A673 (cell line): Measurements from ENCODE around the gene RNASE9. TPM values are rescaled to one million over a fixed set of nuclear protein-coding genes. Genes with fewer than 3 reads are reported as not detected.

Source experiments
- BruUV-seq: library from RNA; stranded (reverse); fragments of 400-500 nt; replicated peaks from 2 replicates; lab custom pipeline; 2021; lab: Mats Ljungman, UMichigan
- CTCF ChIA-PET: fragments of 300-600 bp; sonication (Branson Sonifier 250); formaldehyde crosslinking; loops from one replicate; lab custom pipeline; 2022; ENCODE audit warnings: antibody characterized with exemption; lab: Charles Lee
- POLR2A ChIA-PET: fragments of 300-600 bp; sonication (Branson Sonifier 250); formaldehyde crosslinking; loops from one replicate; lab custom pipeline; 2022; ENCODE audit warnings: antibody characterized with exemption; ENCODE audit not compliant: low non-redundant PET; lab: Charles Lee
- DNase-seq: peaks from one replicate; pipeline ENCODE4 v3.0.0-alpha.2; 2015; ENCODE audit warnings: low spot score
- H3K27ac ChIP-seq: fragments of 200-600 bp; sonication (generic); 2 replicates; pipeline ENCODE4 v1.5.1; 2016; ENCODE audit warnings: mixed run types, low read depth, mild to moderate bottlenecking, mixed read lengths, antibody characterized with exemption, low read length; ENCODE audit not compliant: poor library complexity, severe bottlenecking
- H3K27me3 ChIP-seq: fragments of 200-600 bp; sonication (generic); replicated peaks from 2 replicates; pipeline ENCODE4 v1.6.1; 2017; ENCODE audit warnings: mixed run types, low read depth, mild to moderate bottlenecking, mixed read lengths, antibody characterized with exemption, low read length; ENCODE audit not compliant: insufficient read depth, poor library complexity
- H3K36me3 ChIP-seq: fragments of 200-600 bp; sonication (generic); 2 replicates; pipeline ENCODE4 v1.6.1; 2016; ENCODE audit warnings: mixed run types, mild to moderate bottlenecking, mixed read lengths, antibody characterized with exemption, low read length; ENCODE audit not compliant: insufficient read depth, poor library complexity, severe bottlenecking
- H3K4me1 ChIP-seq: fragments of 200-600 bp; sonication (generic); 2 replicates; pipeline ENCODE4 v1.6.1; 2017; ENCODE audit warnings: mixed run types, mild to moderate bottlenecking, mixed read lengths, antibody characterized with exemption, low read length; ENCODE audit not compliant: insufficient read depth, poor library complexity, severe bottlenecking
- H3K4me3 ChIP-seq: fragments of 200-600 bp; sonication (generic); 2 replicates; pipeline ENCODE4 v1.5.1; 2016; ENCODE audit warnings: low read depth, mixed run types, mild to moderate bottlenecking, mixed read lengths, low read length; ENCODE audit not compliant: poor library complexity, severe bottlenecking
- H3K9me3 ChIP-seq: fragments of 200-600 bp; sonication (generic); 2 replicates; pipeline ENCODE4 v1.6.1; 2016; ENCODE audit warnings: mixed run types, low read depth, mild to moderate bottlenecking, mixed read lengths, antibody characterized with exemption, low read length; ENCODE audit not compliant: poor library complexity, severe bottlenecking
- CTCF ChIP-seq: fragments of 300-800, 200-600 bp; sonication (generic); conservative IDR thresholded peaks from 2 replicates; pipeline ENCODE4 v1.5.1; 2017; ENCODE audit warnings: low read depth, mild to moderate bottlenecking, antibody characterized with exemption, low read length, moderate library complexity, mixed read lengths
- EZH2 ChIP-seq: fragments of 200-600 bp; sonication (generic); IDR thresholded peaks from 2 replicates; pipeline ENCODE4 v1.6.1; 2017; ENCODE audit warnings: borderline replicate concordance, low read depth, mild to moderate bottlenecking, mixed read lengths, antibody characterized with exemption, low read length; ENCODE audit not compliant: poor library complexity, severe bottlenecking
- intact Hi-C: fragments of 100-400 bp; cut with micrococcal nuclease; formaldehyde crosslinking; loops from one replicate; pipeline ENCODE4 v1.10.0; 2022; ENCODE audit not compliant: unreplicated experiment
- total RNA-seq: library from RNA; stranded (reverse); gene quantifications from 2 replicates; pipeline ENCODE4 v1.2.3, GENCODE V29; 2021

RNASE9 gene
- total RNA-seq, 1 experiment from 2014 or later = not detected

GRCh38 chr14:20546877-20547276, 14.0 kb downstream of the RNASE9 start:
- TF ChIP-seq CTCF (no peak), EZH2 (no peak)
- intact Hi-C loops = no loop called here
- no TSS peak for BruUV-seq
- no peak overlapping the region for H3K27ac ChIP-seq
- ChIA-PET POLR2A (no interaction called here), CTCF (no interaction called here)
- H3K9me3 ChIP-seq = no peaks in the 10 kb centered on the region
- no peaks in the 10 kb centered on the region for H3K36me3 ChIP-seq
- no peak for DNase-seq
- H3K27me3 ChIP-seq = no peaks in the 10 kb centered on the region
- H3K4me1 ChIP-seq = no peaks in the 10 kb centered on the region
- H3K4me3 ChIP-seq = no peak overlapping the region

- intact Hi-C loops = no loop called here
- Histone ChIP-seq H3K36me3 (no peaks in the 10 kb centered on the region), H3K9me3 (no peaks in the 10 kb centered on the region), H3K4me1 (no peaks in the 10 kb centered on the region), H3K4me3 (no peak overlapping the region), H3K27ac (no peak overlapping the region), H3K27me3 (peaks cover 3% of the 10 kb centered on the region)
- TF ChIP-seq CTCF (no peak), EZH2 (no peak)
- POLR2A ChIA-PET = no interaction called here
- DNase-seq = no peak
- BruUV-seq = no TSS peak
- CTCF ChIA-PET = no interaction called here
These were observed 20.9 kb downstream of the RNASE9 start for GRCh38 chr14:20539906-20540305.

- H3K27ac ChIP-seq = no peak overlapping the region
- ChIA-PET CTCF (interaction anchor here (0.6 to 1.0 kb wide), 3 partner anchors 13 to 117 kb away, joined by 3 to 10 read pairs (median 3); no protein-coding TSS in a partner anchor), POLR2A (no interaction called here)
- H3K4me1 ChIP-seq = no peaks in the 10 kb centered on the region
- H3K27me3 ChIP-seq = peaks cover 16% of the 10 kb centered on the region
- H3K9me3 ChIP-seq = no peaks in the 10 kb centered on the region
- no peaks in the 10 kb centered on the region for H3K36me3 ChIP-seq
- peak; percentile 85 for DNase-seq
- intact Hi-C loops = loop anchor here (1.0 kb wide), 2 partner anchors 78 to 160 kb away; no protein-coding TSS in a partner anchor
- no peak overlapping the region for H3K4me3 ChIP-seq
- TF ChIP-seq EZH2 (no peak), CTCF (peak; percentile 87)
- BruUV-seq = no TSS peak
These were observed 29.9 kb downstream of the RNASE9 start for GRCh38 chr14:20530771-20531571.
